Neutrophil (primary cell): ENCODE results near the gene HDAC2.

Experiments used
- H3K27ac ChIP-seq: fragments of 200-600 bp; sonication (generic); 2 replicates; pipeline ENCODE4 v1.5.1; 2016; ENCODE audit warnings: mild to moderate bottlenecking, moderate library complexity
- H3K27me3 ChIP-seq: fragments of 200-600 bp; sonication (generic); 2 replicates; pipeline ENCODE4 v1.6.0; 2016; ENCODE audit warnings: mild to moderate bottlenecking
- H3K36me3 ChIP-seq: fragments of 200-600 bp; sonication (generic); 2 replicates; pipeline ENCODE4 v1.5.1; 2017
- H3K4me1 ChIP-seq, 2 experiments: fragments of 200-600 bp in 1 of 2; sonication (generic) in 1 of 2; 1 replicate in 1 of 2; 2 replicates in 1 of 2; pipeline versions ENCODE4 v1.5.1 to v1.6.1; 2013 to 2016; ENCODE audit warnings: low read depth in 1 of 2, low read length in 1 of 2, mild to moderate bottlenecking in 1 of 2, moderate library complexity in 1 of 2; ENCODE audit not compliant: control insufficient read depth in 1 of 2, insufficient read depth in 1 of 2
- H3K4me3 ChIP-seq, 2 experiments: fragments of 200-600 bp in 1 of 2; sonication (generic) in 1 of 2; 1 replicate in 1 of 2; 2 replicates in 1 of 2; pipeline ENCODE4 v1.5.1; 2013 to 2016; ENCODE audit warnings: low read depth in 1 of 2, low read length in 1 of 2, mild to moderate bottlenecking in 1 of 2, moderate library complexity in 1 of 2
- H3K9me3 ChIP-seq: fragments of 200-600 bp; sonication (generic); 2 replicates; pipeline ENCODE4 v1.5.1; 2016
- TF ChIP-seq, protein P1 (sequence below): fragments of 200-600 bp; sonication (generic); IDR thresholded peaks from 2 replicates; pipeline ENCODE4 v1.5.1; 2016; ENCODE audit warnings: antibody characterized with exemption

HDAC2 gene

DNA sequence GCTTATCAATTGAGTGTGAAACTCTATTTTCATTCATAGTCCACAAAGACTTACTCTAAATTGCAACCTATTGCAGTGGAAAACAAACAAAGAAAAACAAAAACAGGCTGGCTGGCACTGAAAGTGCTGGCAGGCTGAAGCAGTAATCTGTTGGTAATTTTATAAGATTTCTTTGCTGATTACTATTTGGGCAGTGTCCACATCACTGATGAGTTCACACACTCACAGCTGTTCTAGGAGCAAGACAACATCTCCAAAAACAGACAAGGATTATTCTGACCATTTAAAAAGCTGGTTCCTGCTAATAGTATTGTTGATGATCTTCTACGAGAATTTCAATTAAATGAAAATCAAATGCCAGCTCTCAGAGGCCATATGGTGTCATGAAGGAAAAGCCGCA, 86.9 kb downstream of the HDAC2 start:
- no peak overlapping the region for H3K4me3 ChIP-seq
- peaks cover 26% of the 10 kb centered on the region in 2 experiments for H3K4me1 ChIP-seq
- H3K9me3 ChIP-seq: no peaks in the 10 kb centered on the region
- TF ChIP-seq, protein P1, sequence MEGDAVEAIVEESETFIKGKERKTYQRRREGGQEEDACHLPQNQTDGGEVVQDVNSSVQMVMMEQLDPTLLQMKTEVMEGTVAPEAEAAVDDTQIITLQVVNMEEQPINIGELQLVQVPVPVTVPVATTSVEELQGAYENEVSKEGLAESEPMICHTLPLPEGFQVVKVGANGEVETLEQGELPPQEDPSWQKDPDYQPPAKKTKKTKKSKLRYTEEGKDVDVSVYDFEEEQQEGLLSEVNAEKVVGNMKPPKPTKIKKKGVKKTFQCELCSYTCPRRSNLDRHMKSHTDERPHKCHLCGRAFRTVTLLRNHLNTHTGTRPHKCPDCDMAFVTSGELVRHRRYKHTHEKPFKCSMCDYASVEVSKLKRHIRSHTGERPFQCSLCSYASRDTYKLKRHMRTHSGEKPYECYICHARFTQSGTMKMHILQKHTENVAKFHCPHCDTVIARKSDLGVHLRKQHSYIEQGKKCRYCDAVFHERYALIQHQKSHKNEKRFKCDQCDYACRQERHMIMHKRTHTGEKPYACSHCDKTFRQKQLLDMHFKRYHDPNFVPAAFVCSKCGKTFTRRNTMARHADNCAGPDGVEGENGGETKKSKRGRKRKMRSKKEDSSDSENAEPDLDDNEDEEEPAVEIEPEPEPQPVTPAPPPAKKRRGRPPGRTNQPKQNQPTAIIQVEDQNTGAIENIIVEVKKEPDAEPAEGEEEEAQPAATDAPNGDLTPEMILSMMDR: no peak
- H3K27me3 ChIP-seq: no peaks in the 10 kb centered on the region
- H3K36me3 ChIP-seq: no peaks in the 10 kb centered on the region
- H3K27ac ChIP-seq: no peak overlapping the region
